GM21576 (cell line): ENCODE data around the gene ABTB2.

Experiments used
- ATAC-seq: cut with Tn5 transposase; IDR thresholded peaks from one replicate; pipeline ENCODE4 v1.9.1; 2021; ENCODE audit warnings: mild to moderate bottlenecking, moderate library complexity; ENCODE audit not compliant: unreplicated experiment

The ABTB2 gene

DNA sequence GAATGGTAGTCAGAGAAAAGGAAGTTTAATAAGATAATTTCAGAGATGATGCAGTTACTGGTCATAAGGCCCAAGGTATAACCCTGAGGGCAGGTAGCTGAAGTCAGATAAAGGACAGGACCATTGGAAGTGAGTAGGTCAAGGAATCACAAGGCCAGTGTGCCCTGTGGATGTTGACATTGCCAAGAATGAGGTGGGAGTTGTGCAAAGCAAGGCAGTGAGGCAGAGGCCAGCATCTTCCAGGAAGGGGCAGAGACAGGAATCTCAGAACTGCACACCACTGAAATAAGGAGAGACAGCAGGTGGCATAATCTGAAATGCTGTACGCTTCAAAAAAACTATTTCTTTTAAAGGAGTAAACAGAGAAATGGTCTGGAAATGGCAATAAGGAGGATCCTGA lies 61.4 kb downstream of the ABTB2 start:
- no peak for ATAC-seq

DNA sequence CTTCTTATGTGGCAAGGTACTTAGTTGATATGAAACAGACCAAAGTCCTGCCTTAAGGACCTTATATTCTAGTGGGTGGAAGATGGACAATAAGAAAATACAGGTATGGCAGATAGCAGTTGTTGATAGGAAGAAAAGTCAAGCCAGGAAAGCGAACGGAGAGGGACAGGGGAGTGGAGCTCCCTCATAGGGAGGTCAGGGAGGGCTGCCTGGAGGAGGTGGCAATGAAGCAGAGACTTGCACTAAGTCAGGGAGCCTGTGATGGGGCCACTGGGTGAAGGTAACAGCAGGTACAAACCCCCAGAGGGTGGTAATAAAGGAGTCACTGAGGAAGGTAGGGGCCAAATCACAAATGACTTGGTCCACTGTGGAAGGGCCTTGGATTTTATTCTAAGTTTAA lies 65.3 kb downstream of the ABTB2 start:
- no peak for ATAC-seq

DNA sequence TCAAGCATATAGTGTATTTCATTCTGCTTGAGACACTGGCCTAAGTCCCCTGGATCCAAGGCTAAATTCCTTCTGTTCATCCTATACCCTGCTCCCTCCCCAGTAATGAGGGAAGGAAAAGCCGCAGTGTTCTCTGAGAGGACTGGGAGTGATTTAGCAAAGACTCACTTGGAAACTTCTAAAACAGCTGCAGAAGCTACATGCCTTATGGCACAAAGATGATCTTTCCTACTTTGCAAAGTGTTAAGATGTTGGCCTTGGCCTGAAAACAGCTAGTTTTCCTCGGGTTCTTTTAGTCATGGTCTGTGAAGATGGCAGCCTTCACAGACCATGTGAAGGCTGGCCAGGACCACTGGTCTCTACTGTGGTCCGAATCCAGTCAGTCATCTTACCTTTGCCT lies 65.7 kb downstream of the ABTB2 start:
- no peak for ATAC-seq

DNA sequence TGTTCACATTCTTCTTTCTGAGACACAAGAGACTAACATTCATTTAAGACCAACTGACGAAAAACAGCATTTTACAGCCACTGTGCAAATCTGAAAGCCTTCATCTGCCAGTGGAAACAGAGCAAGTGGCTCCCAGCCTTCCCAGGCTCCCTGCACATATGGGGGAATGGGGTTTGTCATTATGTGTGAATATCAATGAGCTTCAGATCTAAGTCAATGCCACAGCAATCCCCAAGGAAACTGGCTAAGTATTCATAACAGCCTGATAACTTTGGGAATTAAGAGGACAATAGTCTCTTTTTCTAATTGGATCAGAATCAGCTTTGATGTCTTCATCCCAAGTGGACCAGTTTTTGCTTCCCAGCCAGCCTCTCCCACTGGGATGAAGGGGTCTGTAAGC lies 66.9 kb downstream of the ABTB2 start:
- no peak for ATAC-seq

DNA sequence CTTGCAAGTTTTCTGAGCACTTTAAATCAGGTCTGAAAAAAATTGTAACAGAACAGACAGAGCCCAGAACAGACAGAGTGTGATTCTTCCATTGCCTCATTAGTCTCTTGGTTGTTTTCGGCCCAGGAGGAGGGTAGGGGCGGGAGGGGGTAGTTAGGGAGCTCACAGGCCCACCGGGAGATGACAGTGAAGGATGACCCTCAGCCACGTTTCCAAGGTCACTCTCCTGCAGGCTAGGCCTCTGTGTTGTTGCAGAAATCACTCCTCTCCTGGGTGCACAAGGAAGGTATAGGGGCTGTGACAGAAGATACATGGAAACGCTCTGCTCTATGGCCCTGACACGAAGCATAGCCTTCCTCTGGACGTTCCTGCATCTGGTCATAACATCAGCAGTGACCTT lies 69.3 kb downstream of the ABTB2 start:
- no peak for ATAC-seq

DNA sequence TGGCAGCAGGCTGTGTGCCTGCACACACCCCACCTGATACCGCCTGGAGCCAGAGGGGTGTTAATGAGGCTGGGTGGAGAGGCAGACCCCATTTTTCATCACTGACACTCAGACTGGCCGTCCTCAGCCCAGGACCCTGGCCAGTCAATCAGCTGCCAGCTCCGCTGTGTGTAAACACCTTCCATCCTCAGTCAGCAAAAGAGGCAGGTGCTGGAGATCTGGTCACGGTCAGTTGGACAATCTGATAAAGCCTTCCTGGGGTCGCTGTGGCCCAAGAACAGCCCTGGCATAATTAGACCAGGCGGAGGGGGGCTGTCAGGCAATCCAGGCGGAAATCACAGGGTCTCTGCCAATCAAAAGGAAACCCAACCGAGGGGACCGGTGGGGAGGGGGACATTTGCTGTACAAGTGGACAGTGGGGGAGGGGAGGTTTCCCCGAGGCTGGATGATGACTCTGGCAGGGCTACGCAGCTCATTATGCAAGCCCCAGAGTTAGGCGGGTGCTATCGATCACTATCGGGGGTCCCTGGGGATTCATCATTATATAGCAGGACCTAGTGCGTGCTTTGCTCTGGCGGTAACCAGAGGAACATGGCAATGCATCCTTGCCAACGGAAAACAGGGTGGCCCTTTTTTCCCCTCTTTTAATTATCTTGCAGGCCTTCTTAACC lies 72.9 kb downstream of the ABTB2 start:
- no peak for ATAC-seq

DNA sequence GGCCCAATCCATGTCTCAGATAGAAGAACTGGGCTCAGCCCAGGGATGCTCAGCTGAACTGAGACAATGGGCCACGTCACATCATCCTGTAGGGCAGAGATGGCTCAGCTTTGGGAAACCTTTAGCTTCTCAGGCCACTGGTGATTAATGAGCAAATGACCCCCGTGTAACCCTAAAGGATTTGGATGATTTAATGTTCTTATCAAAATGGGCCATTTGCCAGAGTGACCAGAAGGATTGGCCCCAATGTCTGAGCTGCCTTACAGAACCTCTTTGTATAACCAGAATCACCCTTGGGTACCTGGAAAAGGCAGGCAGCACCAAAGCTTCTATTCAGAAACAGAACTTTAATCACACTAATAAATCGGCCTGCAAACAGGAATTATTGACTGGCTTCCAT lies 73.7 kb downstream of the ABTB2 start:
- ATAC-seq, result no peak

DNA sequence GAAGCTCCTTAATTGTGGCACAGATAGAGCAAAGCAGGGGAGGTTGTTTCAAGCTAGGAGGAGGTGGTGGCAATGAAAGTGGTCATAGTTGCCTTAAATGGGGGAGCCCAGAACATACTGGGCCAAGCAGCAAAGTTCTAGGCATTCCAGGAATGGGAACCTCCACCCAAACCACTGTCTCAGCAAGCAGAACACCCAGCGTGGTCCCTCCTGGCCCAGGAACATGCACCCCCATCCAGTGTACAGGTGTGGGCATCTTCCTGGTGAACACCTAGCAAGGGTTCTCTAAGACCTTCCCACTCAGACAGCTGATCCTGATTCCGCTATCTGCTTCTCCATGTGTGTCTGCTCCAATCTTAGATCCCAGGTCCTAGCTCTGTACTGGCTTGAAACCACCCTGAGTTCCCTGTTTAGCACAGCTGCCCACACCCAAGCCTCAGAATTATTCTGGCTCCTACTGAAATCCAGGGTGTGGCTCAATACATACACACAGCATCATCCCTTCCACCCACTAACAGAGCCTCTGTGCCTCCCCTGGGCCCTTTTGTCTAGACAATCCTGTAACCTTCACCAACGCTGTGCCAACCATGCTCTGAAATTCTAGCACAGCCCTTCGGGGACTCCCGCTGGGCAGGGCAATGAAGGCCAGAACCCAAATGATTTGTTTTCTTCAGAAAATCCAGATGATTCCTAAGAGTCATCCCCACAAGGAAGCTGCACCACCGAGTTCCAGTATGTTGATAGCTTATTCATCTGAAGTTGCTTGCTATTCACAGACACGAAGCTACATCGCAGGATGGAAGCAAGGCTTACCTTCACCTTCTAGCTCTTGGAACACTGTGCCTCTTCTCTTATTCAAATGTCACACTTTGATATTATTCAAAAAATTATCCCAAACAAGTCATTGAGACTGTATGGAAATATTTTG lies 76.6 kb downstream of the ABTB2 start:
- ATAC-seq, result no peak

DNA sequence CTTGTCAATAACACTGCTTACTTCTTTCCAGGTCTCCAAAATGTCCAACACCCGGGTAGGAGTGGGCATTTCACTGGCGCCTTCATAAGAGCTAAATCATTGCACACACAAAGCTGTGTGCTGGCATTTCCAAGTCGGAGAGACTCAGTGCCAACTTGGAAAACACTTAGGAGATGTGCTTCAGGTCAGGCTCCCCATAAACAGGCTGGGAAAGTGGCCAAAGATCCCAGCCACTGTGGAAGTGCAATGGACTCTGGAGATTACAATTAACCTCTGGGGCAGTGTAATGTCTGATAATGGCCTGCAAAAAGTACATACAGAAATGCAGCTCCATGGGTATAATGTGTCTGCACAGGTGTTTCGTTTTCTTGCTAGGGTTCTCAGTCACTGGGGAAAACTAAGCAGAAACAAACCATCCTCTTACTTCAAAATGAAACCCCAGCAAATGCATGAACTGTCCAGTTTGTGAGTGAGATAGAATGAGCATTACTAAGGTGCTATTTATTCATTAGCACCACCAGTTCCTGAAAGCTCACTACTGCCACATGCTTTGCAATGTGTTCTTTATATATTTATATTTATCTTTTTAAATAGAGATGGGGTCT lies 79.0 kb downstream of the ABTB2 start:
- ATAC-seq, result no peak

DNA sequence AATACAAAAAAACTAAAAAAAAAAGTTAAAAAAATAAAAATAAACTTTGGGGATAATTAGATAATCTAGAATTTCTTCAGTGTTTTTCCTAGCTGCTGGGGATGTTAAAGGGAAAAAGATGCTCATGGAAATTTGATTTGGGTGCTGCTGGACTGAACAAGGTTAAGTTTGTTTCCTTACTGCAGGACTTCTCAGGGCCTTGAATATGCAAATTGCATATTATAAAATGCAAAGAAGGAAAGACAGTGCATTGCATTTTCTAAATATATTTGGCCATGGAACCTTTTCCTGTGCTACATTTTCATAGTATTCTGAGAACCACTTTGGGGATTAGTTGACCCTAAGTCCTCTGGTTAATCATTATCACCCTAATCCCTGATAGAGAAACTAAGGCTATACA lies 79.6 kb downstream of the ABTB2 start:
- ATAC-seq, result no peak

DNA sequence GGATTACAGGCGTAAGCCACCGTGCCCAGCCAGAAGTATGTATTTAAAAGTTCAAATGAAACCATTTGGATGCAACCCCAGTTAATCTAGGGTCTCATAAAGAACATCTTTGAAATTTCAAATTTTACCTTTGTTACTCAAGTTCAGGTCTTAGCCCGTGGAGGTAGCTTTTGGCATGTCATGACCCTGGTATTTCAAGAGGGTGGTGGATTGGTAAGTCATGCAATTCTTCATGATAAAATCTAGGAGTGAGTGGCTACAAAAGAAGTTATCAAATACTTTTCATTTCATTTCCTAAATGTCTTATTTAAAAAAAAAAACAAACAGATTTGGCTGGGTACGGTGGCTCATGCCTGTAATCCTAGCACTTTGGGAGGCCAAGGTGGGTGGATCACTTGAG lies 80.6 kb downstream of the ABTB2 start:
- ATAC-seq, result no peak

DNA sequence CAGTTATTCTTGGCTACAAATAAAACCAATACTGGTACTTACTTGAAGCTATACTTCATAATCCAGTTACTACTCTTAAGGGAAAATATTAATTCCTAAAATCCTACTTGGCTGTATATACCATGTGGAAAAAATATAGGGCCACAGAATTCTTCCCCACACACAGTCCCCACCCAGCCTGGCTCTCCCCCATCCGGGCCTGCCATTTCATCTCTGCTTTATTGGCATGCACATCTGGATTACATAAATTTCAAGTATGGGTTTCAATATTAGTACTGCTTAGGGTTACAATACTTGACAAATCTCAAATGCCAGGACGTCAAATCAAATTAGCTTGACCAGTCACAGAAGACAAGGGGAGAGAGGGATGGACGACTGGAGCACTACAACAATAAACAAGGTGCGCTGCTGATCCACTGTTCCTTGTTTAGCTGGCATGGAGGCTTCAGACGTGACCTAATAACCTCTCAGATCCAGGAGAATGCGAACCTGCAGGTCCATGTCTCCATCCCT lies 81.4 kb downstream of the ABTB2 start:
- ATAC-seq, result no peak

DNA sequence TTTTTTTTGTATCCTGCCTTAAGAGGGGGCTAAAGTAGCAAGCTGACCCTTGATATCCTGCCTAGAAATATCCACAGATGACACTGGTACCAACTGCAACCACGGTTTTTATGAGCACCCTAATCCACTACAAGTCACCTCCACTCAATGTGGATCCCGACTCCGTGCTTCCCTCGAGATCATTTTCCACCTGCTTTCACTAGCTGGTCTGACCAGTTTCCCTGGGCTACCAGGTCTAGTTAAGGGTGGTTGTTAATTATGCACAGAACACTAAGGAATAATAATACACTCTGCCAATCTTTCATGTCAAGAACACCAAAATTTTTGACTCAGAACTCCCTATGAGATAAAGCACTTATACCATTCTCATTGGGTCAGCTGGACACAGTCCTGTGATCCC lies 82.3 kb downstream of the ABTB2 start:
- no peak for ATAC-seq

DNA sequence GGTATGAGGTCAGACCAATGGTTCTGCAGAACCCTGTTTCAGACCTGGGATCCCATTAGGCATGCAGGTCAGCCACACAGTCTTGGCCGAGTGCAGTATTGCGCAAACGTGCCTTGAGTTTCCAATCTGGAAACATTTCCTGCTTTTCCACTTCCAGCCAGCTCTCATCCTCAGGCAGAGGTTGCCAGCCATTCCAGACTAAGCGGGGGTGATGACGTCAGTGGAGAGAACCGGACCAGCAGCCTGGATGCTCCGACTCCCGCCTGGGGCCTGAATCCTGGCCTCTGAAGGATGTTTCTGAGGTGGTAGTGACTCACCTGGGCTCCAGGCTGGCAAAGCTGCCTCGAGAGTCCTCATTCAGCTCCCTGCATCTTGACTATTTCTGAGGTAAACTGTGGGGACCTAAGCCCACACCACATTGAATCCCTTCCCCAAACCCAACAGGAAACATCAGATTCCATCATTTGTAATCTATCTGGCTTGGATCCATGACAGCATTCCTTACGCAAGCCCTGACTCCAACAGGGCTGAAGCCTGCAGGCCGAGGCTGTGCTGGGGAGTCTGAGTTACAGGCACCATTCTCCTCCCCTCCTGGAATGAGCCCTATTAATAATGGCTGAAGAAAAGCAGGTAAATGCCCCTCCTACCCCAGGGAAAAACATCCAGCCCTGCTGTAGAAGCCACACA lies 83.0 kb downstream of the ABTB2 start:
- no peak for ATAC-seq

DNA sequence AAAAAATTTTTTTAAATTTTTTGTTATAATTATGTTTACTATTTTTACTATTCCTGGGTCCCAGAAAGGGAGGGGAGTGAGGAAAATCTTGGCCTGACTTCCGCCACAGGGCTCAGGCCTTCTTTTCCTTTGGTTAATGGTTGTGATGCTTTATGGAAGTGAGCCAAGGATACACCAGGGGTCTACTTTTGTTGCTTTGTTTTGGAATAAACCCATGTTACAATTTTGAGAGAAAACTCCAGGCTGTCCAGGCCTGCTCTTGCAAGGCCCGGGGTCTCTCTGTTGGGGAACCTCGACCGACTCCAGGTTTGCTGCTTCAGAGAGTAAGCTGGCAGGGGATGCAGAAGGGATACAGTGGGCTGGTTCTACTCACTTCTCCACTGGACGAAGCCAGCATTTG lies 84.7 kb downstream of the ABTB2 start:
- no peak for ATAC-seq

DNA sequence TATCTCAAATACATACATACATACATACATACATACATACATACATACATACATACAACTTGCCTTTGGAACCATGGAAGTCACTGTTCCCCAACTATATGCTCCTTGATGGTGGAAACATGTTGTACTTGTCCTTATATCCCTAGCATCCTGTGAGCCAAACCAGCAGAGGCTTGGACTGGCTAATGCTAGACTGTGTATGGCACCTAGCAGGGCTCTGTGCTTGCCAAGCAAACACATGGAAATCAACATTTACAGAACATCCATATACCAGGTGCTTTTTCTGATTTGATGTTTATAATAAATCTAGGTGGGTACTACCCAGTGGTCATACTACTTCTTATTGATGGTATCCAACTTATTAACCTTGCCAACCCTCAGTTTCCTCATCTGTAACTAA lies 86.1 kb downstream of the ABTB2 start:
- ATAC-seq, result no peak

DNA sequence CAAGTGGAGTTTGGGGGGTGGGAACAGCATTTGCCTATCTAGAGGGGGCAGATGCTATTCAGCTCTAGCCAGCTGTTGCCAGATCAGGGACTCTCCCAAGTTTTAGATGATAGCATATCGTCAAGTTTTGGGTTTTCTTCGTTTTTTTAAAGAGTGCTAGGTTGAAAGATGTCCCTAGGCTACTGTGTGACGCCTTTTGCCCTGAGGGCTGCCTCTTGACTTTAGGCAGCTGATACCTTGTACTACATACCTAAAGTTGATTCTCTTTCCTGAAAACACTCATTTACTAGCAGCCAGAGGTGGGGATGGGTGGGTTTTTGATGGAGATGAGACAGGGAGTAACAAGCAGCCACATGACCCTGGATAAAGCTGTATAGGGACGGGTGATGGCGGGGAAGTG lies 87.1 kb downstream of the ABTB2 start:
- no peak for ATAC-seq

DNA sequence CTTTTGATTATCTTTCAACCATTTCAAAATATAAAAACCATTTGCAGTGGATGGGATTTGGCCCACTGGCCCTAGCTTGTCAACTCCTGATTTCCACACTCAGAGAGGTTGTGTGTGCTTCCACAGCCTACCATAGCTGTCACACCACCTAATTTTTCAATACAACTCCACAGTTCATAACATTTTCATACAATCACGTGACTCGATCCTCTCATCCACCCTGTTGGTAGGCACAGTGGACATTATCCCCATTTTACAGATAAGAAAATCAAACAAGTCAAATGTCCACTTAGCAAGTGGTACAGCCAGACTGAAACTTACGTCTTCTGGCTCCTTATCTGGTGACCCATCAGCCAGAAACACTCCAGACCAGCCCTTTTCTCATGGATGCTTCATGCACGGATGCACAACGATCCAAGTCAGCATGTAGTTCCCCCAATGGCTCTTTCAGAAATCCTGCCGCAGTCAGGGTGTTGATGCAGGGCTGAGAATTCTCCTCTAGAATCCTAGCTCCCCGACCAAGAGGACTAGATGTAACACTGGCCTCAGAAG lies 88.0 kb downstream of the ABTB2 start:
- no peak for ATAC-seq

DNA sequence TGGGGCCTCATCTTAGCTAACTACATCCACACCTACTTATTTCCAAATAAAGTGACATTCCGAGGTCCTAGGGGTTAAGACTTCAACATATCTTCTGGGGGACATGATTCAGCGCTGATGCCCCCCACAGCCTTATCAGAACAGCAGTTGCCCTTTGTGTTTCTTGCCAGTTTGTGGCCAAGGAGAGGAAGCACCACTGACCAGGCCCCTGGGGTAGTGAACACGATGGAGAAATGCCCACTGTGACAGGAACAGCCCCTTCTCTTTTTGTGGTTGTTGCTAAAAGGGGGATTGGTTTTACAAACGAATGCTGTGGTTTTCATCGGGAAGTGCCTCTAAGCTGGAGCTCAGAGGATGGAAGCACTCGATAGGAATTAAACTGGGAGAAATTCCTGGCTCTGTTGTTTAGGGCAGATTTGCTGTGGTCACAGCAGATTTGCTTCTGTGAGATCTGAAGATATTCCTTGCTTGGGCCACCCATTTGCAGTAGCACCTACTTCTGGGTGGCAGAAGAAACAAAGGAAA lies 88.8 kb downstream of the ABTB2 start:
- ATAC-seq, result no peak

DNA sequence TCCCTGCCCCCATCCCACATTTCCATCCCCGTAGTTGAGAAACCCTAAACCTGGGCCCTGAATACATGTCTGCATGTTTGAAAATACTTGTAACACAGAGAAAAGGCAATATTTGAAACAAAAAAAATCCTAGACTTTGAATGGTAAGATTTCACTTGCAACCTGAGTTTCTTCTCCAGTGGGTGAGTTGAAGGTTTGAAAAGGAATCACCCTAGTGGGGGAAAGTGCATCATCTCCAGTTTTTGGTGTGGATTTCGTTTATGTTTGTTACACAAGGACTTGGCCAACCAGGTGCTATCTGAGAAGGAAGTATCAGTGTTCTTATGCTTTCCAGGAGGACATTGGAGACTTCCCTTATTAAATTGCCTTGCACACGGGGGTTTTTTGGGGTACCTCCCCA lies 90.4 kb downstream of the ABTB2 start:
- no peak for ATAC-seq

DNA sequence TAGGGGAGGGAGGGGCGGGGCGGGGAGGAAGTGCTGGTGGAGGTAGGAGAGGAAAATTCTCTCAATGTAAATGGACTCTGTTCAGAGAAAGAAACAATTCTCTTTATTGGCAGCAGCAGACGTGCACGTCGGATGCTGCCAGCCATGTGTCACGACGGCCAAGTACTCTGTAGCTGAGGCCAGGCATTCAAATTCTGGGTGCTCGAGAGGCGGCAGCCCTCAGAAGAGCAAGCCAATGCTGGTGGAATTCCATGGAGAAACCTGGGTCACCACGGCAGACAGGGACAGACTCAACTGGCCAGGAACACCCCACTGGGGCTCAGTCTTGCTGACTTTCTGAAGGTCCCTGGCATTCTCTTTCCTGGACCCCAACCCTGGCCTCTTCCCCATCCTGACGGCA lies 90.8 kb downstream of the ABTB2 start:
- ATAC-seq, result no peak
